ENCODE measurements around the gene NOS3. TPM values are rescaled to one million over a fixed set of nuclear protein-coding genes. Genes with fewer than 3 reads are reported as not detected.

The NOS3 gene
- total and polyA plus RNA-seq, 2 of the 13 experiments (the other 11 are each of a cell fraction or from before 2014, with no cell fraction given), result 3.7 to 7.5 TPM

DNA sequence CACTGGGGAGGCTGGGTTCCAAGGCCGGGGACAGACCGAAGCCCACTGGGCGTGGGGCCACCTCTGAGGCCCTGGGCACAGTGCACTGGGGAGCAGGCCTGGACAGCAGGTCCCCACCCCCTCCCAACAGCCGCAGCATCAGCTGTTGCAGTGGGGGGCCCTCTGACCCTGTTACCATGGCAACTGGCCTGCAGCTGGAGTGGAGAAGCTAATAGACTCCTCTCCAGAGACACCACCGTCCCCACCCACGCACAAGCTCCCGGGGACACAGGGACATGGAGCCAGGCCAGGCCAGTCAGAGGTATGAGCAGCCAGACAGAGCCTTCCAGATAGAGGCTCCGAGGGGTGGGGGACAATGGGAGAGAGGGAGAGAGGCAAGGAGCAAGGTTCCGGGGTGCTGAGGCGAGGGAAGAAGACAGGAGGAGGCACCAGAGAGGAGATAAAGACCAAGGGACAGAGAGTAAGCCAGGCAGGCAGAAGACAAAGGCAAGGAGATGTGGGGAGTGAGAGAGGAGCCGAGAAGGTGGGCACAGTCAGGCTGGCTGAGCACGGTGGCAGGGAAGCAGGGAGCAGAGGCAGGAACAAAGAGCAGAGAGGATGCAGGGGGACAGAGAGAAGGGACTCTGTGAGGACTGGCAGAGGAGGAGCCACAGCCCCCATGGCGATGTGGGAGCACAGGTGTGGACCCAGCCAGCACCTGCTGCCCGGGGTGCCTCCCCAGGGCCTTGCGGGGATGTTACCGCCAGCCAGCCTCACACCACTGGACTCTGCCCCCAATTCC, 19.4 kb upstream of the NOS3 start:
- no peaks in the 10 kb centered on the region for H3K9me3 ChIP-seq (ENCODE audit: low read length)
- no peak overlapping the region for H3K4me2 ChIP-seq (ENCODE audit: low read depth, low read length)
- TF ChIP-seq, protein P1, sequence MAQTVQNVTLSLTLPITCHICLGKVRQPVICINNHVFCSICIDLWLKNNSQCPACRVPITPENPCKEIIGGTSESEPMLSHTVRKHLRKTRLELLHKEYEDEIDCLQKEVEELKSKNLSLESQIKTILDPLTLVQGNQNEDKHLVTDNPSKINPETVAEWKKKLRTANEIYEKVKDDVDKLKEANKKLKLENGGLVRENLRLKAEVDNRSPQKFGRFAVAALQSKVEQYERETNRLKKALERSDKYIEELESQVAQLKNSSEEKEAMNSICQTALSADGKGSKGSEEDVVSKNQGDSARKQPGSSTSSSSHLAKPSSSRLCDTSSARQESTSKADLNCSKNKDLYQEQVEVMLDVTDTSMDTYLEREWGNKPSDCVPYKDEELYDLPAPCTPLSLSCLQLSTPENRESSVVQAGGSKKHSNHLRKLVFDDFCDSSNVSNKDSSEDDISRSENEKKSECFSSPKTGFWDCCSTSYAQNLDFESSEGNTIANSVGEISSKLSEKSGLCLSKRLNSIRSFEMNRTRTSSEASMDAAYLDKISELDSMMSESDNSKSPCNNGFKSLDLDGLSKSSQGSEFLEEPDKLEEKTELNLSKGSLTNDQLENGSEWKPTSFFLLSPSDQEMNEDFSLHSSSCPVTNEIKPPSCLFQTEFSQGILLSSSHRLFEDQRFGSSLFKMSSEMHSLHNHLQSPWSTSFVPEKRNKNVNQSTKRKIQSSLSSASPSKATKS (CRISPR knock-in tag; IDR thresholded peaks at IDR 0.05), result no peak
- no peak for TF ChIP-seq ZNF567 (CRISPR knock-in tag; IDR thresholded peaks at IDR 0.05; ENCODE audit: borderline replicate concordance)
- no peak for TF ChIP-seq RAD51 (IDR thresholded peaks at IDR 0.05; ENCODE audit: borderline replicate concordance)
- peak; percentile 61; the same call in 1 of the 2 replicates for TF ChIP-seq RFX1 (IDR thresholded peaks at IDR 0.05)
- TF ChIP-seq RFXANK (CRISPR knock-in tag; IDR thresholded peaks at IDR 0.05), result no peak
- TF ChIP-seq TP53 (CRISPR knock-in tag; conservative IDR thresholded peaks at IDR 0.05), result no peak
- CTCF ChIA-PET (ENCODE audit: low intra/inter-chr PET ratio, low total read pairs), result no interaction called here
- in situ Hi-C loops (cut with HindIII; ENCODE audit: extremely low pct_ligation_motif_present, low pct_unique_long_range_greater_than_20kb) (no loop called here), intact Hi-C loops (cut with micrococcal nuclease; ENCODE audit: unreplicated experiment) (no loop called here)
- peaks cover 18% of the 10 kb centered on the region for H3K4me1 ChIP-seq (ENCODE audit: insufficient read depth, low read length)
- no TSS peak for BruUV-seq (replicated peaks)
- FAIRE-seq (no peak), DNase-seq (ENCODE audit: low spot score) (no peak), ATAC-seq (no peak)
- H3K4me3 ChIP-seq (replicated peaks in 1 of 3; ENCODE audit: insufficient read depth in 1 of 3, low read depth in 2 of 3, low read length in 3 of 3), result no peak overlapping the region
- peaks cover 25 to 89% of the 10 kb centered on the region in 2 experiments for H3K27me3 ChIP-seq (ENCODE audit: control insufficient read depth in 1 of 2, insufficient read depth in 2 of 2, low read length in 2 of 2)
- H4K20me1 ChIP-seq (ENCODE audit: insufficient read depth, low read length), result peaks cover 5% of the 10 kb centered on the region; the same call in 1 of the 2 replicates
- H3K79me2 ChIP-seq (ENCODE audit: insufficient read depth, low read length), result no peaks in the 10 kb centered on the region
- no peak overlapping the region for H3K9ac ChIP-seq (ENCODE audit: insufficient read depth, low read depth, low read length)
- no peak overlapping the region for H2AFZ ChIP-seq (ENCODE audit: low read length)
- WGBS (ENCODE audit: low lambda C conversion rate), result 7% methylated on average over 8 of the region's 16 CpGs
- POLR2A ChIA-PET, result no interaction called here
- no peaks in the 10 kb centered on the region for H3K36me3 ChIP-seq (replicated peaks in 1 of 2; ENCODE audit: control insufficient read depth in 1 of 2, insufficient read depth in 2 of 2, low read length in 2 of 2)
- no peak overlapping the region for H3K27ac ChIP-seq (ENCODE audit: extremely low read length, insufficient read depth, low read length)
